ENCODE results near the gene SCGB3A2.

DNA sequence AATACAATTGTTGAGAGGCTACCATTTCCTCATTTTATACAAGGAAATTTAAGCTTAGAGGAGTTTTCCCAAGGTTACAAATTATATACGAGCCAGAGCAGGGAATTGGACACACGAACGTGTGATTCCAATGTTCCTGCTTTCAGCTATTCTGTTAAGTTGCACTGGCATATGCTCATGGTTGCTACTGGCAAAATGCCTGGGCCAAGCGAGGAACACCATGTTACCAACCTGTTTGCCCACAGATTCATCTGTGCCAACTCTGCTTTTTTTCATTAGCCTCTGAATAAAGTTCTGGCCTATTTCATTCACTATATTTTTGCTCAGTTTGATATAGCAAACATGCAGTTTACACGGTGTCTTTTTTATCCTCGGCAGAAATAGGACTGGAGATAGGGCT is 32.9 kb downstream of the SCGB3A2 start:
- TF ChIP-seq CTCF (IDR thresholded peaks at IDR 0.05 in 8 of 11, conservative IDR thresholded peaks at IDR 0.05 in 3 of 11) (no peak), POLR2A (IDR thresholded peaks at IDR 0.05) (no peak)
